NCI-H748 treated with DMSO at 0.1 percent for 48 hours (cell line): ENCODE results near the gene ROBO2.

Source experiments
- DNase-seq: peaks from one replicate; lab custom pipeline; 2025; lab: John Stamatoyannopoulos, UW

Gene ROBO2

DNA sequence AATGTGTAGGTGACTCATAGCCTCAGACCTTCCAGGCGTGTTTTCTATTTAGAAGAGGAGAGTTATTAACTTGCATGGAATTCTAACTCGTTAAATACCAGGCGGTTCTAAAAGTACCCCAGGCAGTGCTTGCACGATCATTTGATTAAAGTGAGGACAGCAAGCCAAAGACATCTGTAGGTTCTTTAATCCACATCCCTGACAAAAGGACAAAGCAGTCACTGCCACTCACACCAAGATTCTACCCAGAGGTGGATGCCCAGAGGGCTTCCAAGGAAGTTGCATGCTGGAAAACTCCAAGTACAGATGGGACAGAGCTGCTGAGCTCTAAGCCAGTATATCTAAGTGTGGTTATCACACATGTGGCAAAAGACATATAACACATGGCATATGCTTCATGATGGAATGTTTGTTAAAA, 372.1 kb downstream of the ROBO2 start:
- DNase-seq = no peak

DNA sequence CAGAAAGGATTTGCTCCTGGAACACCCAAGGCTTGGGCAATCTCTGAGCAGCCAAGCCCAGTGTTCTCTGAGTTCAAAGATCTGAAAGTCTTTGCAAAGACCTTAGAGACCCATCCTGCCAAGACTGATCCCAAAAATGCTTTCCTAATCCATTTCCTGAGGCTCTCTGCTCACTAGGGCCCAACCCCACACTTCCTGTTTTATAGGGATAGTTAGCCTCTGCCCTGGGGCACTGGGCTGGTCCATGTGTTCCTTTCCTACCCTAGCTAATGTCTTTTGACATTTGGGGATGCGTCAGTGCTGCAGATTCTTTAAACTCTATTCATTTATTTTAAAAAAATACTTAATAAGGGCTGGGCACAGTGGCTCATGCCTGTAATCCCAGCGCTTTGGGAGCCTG, 372.7 kb downstream of the ROBO2 start:
- no peak for DNase-seq

DNA sequence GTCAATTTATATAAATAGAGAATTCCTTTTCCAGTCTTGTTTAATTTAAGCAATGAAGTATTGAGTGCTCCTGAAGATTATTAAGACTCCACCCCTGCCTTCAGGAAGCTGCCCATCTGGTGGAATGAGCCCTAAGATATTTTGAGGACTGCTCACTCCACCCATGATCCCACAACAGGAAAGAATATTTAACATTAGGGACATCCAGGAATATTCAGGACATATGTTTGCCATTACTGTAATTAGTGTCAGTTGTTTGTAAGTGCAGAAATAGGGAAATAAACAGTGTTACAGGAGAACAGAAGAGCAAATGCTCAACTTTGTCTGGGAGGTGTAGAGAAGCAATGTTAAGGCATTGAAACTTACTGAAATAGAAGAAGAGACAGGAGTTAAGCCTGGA, 375.0 kb downstream of the ROBO2 start:
- no peak for DNase-seq

DNA sequence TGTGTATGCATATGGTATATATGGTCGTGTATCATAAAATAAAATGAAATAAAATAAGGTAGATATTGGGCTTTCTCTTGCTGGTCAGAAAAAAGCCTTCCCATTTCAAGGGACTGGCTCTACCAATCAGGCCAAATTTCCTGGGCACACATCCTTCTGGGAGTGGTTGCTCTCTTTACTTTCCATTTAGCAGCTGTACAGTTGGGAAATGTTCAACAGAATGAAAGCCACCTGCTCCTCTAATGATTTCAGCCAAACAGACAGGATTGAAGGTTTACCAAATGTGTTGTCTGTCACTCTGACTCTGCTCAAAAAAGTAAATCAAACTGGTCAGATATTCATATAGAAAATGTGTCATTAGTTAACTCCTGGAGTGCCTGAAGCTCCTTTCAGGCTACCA, 380.4 kb downstream of the ROBO2 start:
- peak; percentile 32 for DNase-seq

DNA sequence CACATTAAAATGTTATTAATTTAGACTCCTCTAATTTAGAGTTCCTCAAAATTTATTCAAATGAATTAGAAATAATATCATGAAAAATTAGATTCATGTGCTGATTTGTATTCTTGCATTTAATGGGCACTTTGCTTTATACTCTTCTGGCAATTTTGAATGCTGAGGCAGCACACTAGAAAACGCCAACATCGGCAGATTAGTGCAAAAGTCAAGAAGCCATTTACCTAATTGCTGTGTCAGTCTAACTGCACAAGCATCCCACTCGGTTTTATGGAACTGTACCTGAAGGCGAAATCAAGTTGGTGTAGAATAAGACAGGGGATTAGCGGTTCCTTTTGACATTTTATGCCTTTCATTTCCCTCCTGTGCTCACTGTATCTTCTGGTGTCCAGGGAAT, 382.0 kb downstream of the ROBO2 start:
- DNase-seq = no peak

DNA sequence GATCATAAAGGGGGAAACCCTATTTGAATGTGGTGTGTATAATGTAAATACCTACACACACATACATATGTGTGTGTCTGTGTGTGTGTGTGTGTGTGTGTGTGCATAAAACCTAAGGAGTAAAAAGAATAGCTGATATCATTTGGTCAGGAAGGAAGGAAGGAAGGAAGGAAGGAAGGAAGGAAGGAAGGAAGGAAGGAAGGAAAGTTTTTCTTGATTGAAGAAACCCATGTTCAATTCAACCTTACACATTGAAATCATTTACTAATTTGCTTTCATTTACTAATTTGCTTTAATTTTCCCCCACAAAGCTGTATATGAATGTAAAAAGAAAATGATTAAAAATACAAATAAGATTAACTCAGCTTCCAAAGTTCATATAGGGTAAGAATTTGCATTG, 386.6 kb downstream of the ROBO2 start:
- DNase-seq = no peak

DNA sequence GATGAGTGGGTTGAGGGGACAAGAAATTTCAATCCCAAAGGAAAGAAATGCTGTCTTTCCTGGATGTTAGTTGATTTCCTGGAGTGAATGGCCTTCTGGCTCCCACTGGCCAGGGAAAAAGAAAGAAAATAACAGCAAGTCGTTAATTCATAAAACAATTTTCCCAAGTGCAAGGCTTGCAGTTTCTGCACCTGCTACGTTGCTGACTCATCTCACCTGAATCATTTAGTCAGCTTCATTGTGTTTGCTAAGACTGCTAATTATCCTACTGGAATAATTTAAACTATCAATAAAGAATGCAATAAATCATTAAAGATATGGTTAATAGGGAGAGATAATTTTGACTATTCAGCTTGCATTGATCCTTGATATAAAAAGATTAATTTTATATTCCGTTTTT, 387.6 kb downstream of the ROBO2 start:
- DNase-seq = peak; percentile 42

DNA sequence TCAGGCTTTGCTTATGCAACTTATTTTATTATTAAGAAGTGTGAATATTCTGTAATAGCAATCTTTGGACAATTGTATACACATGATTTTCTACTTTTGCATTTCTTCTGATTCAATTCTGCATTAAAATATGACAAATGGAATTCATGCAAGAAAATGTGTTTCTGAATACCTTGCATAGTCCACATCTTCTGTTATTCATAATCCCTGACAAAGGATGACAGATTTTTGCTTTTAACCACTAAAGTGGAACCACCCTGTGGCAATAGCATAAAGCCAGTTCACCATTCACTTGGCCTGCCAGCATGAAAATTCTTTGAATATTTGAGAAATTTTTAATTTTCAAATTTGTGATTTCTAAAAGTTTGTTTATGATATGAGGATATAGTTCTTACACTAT, 397.0 kb downstream of the ROBO2 start:
- no peak for DNase-seq

DNA sequence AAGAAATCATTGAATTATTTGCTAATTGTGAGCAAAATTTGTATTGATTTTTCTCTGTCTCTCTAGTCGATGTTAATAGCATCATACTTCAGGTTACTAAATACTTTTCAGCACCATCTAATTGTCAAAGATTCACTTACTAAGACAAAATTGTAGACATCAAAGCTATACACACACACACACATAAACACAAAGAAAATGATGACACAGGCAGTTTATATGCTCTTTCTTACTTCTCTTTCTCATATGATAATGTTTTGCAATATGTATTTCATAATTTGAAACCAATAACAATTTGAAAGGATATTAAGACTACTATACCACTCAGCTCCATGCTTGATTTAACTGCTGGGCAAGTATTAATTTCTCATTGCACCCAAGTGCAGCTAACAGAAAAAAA, 406.2 kb downstream of the ROBO2 start:
- DNase-seq = no peak

DNA sequence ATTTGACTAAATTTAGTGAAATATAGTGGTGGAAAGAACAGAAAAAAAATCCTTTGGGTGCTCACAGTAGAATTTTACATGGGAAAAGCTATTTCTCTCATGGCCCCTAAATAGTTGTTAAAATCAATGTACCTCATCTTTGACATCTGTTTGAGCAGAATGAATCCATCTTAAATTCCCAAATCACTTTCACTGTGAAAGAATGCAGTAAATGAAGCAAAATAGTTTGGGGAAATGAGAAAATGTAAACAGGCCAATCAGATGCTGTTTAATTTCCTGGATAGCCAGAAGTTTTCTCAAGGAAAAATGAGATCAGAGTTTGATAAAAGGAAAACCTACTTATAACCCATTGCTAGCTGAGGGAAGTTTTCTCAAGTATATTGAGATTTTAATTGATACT, 406.9 kb downstream of the ROBO2 start:
- no peak for DNase-seq

DNA sequence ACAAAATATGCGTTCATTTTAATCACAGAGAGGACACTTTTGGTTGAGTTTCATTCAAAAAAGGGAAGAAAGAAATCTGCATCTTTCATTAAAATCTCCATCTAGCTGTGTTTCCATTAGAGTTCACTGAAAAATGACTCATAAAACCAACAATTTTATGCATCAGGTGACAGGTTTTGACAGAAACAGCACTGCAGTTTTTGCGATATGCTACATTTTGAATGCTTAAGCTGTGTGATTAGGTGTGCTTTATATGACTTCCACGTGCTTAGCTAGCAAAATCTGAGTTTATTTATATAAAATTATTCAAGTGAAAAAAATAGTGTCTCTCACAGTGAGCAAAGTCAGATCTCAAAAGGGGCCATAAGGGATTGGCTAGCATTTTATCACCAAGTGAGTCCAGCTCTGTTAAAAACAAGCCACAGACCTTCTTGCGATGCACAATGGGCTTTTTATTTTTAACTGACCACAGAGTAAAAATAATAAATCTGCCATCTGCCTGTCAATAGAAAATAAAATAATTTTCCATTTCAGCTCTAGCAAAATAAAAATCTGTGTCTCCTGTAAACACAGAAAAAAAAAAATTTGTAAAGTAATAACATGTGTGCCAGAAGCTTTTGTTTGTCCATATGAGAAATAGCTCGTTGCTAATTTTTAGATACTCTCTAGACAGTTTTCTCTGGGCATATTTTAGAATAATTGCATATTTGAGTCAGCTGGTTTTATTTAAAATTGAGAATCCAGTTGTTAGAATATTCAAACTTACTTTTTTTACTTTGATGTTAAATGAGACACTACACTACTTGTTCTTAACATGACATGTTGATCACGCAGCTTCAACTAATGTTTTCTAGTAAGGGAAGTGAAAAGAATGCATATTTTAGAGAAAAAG, 409.8 kb downstream of the ROBO2 start:
- DNase-seq = no peak

DNA sequence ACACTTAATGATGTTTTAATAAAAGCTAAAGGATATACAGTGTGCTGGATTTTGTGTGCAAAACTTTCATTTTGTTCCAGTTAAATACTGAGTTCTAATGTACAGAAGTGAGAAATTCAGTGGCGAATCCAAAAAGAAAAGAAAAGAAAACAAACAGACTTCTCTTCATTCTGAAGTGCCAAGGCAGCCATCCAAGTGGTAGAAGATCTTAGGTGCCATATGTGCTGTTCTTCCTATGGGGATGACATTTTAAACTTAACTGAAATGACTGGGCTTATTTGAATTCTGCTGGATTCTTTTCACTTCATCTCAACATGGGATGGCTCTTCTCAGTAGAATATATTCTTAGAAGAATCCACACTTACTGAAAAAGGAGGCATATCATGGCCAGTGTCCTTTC, 416.5 kb downstream of the ROBO2 start:
- no peak for DNase-seq

DNA sequence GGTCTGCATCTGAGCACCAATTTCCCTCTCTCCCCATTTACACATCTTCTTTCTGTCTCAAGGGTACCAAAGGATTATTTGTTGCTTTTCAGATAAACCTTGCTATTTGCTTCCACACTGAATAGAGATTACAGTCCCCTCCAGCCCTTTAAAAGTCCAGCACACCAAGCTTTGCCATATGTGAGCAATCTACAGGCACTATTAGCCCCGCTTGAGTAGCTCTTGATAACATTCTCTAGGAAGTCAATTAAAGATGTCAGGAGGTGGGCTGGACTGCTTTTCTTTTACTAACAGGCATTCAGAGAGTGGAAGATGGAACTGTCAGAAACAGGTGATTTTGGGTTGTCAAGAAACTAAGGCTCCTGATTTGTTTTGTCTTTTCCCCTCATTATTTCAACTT, 417.0 kb downstream of the ROBO2 start:
- no peak for DNase-seq

DNA sequence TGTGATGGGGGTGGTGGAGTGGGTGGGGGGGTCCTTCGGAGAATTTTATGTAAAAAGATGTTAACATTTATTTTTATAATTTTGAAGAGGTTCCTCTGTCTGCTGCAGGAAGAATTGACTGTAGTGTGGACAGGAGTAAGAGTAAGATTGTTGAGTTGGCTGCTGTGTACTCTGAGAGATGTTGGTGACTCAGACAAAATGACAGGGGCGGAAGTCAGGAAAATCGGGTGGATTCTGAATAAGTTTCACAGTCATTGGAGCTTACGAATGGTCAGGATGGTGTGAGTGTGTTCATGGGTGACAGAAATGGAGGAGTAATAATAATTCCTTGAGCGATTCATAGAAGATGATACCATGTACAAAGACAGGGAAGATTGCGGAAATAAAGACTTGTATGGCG, 420.0 kb downstream of the ROBO2 start:
- no peak for DNase-seq

DNA sequence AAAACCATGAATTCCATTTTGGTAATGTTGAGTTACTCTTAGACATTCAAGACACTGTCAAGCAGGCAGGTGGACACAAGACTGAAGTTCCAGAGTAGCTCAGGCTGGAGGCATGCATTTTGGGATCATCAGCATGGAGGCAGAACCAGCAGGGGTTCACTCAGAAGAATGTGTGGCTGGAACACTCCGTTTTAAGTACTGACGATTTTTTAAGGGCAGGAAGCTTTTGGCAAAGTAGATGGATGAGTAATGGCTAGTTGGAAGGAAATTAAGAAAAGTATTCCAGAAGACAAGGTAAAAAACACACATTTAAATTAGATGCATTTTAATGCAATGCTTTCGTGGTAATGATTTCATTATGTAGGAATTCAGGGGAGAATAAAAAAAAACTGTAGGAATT, 420.4 kb downstream of the ROBO2 start:
- DNase-seq = no peak

DNA sequence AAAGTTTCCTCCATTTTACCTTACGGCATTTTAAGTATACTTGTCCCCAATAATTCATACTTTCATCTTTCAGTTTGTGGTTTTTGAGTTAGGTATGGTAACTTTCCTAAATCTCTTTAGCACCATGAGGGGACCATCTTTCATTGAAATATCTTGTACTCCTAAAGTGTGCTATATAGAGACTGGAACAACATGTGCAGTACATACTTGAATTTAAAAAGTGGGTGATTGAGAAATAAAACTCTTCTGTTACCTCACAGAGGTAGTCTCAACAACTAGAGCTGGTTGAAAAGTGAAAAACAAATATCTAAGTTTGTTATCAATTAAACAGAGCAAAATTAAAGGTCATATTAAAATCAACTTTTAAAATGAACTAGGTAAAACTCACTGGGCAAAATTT, 423.1 kb downstream of the ROBO2 start:
- DNase-seq = no peak

DNA sequence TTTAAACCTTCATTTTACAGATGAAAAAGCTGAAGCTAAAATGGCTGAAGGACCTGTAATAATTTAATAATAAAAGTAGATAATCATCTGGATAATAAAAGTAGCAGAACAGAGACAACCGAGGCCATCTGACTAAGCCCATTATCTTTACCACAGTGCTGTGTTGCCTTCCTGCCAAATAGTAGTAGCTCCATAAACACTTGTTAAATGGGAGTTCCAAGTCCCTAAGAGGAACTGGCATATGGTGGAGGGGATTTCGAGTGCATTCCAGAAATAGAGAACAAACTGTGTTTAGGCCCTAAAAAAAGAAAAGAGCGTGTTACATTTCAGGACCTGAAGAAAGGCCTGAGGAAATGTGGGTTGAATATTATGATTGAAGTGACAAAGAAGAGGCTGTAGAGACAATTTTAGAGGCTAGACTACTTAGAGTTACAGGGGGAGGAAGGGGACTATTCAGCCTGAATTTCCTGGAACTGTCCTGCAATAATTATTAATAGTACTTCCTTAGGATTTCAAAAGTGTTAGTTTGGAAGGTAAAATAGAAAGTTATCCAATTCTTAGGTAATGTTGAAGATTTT, 424.3 kb downstream of the ROBO2 start:
- DNase-seq = no peak

DNA sequence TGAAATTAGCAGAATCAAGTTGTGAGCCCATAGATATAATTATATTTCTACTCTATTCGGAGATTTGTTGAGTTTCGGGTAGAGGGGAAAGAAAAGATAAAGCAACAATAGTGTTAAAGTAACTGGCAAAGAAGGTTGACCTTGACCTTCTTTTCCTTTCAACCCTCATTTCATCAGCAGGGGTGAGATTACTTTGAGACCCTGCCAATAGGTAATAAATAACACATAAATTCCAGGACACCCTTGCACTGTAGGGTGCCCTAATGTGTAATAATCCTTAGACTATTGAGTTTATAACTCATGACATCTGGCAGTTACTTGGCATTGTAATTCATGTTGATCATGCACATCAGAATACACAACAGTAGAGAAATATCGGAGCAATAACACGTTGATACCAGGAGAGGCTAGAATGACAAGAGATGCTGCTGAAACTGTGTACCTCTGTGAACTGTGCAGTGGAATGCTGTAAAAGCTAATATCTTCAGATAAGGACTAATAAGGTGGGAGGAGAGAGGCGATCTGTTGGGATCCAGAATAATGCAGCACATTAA, 426.7 kb downstream of the ROBO2 start:
- no peak for DNase-seq

DNA sequence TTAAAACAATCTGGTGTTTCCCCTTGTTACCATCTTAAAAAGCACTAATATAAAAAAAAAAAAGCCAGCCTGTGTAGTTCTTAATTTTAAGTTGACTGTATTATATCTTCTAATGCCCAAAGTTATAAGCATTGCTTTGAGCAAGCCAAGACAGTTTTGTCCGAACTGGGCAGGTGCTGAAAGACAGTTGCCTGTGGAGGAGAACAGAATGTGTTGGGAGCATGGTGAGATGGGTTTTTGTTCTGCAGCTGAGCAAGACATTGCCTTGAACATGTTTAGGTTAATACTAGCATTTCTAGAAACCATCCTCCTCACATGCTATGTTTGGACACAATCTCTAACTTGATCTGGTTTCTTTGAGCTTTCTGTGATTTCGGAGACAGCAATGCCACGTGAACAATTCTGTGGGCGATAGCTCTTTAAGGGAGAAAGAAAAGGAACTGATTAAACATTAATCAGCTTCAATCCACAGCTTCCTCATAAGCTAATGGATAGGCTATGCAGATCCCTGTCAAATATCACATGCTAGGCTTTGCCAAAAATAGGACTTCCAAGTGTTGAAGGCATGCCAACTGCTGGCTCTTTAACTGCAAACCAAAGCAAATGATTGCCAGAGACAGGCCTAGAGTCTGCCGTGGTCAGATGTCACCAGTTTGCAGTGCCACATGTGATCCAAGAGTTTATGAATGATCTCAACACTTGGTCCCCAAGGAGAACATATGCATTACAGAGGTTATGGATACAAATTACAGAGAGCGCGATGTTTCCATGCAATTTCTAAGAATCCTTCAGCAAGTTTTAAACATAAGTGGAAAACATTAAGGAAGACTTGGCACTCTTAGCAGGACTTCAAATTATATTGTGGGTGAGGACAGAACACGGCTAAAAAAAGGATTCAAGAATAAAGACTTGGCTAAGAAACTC, 428.1 kb downstream of the ROBO2 start:
- no peak for DNase-seq

DNA sequence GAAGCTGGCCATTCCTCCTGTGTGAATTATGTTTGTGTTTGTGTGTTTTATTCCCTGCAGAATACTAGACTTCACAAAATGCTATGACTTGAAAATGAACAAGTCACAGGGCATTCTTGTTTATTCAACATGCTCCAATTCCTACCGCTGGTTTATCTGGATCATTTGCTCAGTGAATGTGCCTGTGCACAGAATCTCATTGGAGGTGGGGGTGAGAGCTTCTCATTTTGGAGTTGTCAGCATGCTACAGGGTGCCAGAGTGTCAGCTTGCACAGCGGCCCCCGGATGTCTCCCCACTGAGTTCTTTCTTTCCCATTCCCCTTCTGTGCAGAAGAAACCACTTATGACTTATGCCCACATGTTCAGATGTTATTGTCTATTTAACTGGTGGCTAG, 428.7 kb downstream of the ROBO2 start:
- no peak for DNase-seq

DNA sequence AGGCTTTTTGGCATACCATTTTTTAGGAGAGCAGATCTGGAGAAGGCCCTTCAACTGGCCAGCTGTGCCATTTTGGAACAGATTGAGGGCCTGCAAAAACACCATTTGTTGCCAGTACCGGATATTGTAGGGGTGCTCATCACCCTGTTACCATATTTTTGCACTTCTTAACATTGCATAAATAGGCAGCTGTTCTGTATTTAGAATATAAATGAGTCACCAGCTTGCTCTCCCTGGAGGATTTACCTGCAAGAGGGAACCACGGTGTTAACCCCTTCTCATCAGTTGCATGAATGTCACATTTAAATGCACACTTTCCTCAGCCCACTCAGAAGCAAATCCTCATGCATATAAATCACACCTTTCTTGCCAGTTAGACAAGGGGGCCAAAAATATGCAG, 435.6 kb downstream of the ROBO2 start:
- no peak for DNase-seq

DNA sequence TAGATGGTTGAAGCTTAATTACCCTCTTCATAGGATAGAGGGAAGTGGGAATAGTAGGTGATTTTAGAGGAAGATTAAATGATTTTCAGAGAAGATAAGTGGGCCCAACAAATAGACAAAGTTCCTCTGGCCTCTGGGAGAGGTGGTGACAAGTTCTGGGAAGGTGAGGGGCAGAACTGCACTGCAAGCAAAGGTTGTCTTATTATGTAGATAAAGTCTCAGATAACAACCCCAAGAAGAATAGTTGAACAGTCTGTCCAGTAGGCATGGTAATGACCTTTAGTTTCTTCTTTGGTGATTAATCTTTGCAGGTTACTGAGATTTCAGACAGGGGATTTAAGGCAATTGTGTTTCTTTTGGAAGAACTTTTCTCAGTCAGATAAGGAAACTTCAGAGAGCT, 439.1 kb downstream of the ROBO2 start:
- no peak for DNase-seq

DNA sequence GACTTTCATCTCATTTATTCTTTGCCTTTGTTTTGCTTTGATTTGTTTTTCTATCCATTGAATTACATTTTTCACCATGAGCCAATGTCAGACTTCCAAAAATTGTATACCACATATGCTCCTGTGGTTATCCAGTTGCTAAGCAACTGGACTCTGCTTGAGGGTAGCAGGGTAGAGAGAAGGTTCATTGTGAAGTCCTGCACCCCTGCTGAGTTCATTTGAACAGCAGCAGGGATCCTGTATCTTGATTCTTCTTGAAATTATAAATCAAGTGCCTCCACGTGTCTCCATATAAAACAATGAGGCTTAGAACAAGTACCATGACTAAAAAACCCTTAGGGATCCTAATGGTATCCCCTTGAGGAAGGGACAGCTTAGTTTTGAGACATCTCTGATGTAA, 449.3 kb downstream of the ROBO2 start:
- peak; percentile 26 for DNase-seq
